ENCODE measurements around the gene WDFY4. TPM values are rescaled to one million over a fixed set of nuclear protein-coding genes. Genes with fewer than 3 reads are reported as not detected.

Gene WDFY4
- total and polyA plus RNA-seq, 2 of the 4 experiments (the other 2 are of a cell fraction) = not detected

DNA sequence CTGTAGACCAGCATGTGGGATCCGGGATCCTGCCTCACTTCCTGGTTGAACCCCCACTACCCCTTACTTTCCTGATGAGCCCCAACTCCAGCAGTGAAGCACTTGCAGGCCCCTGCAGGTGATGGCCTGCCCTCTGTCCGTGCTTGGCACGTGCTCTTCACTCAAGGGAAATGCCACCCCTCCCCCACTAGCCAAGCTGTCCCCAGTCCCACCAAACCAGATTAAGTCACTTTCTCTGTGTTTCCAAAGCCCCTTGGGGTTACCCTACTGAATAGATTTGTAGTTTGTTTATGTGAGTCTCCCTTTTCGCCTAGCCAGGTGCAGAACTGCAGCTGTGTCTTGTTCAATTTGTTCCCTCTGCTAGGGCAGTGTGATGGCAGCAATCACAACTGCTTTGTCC is 121.7 kb downstream of the WDFY4 start:
- Histone ChIP-seq H3K4me1 (ENCODE audit: control insufficient read depth, insufficient read depth, low read length) (no peaks in the 10 kb centered on the region), H4K5ac (ENCODE audit: low read depth, low read length) (no peak overlapping the region), H2BK120ac (ENCODE audit: low read depth, low read length) (no peak overlapping the region), H4K91ac (ENCODE audit: insufficient read depth, low read depth, low read length) (no peak overlapping the region), H3K23ac (ENCODE audit: low read depth, low read length) (no peak overlapping the region), H4K20me1 (ENCODE audit: insufficient read depth, low read length) (no peaks in the 10 kb centered on the region), H3K56ac (ENCODE audit: extremely low read depth, insufficient read depth, low read length) (no peak overlapping the region), H3K9me1 (ENCODE audit: insufficient read depth, low read length) (no peaks in the 10 kb centered on the region), H3K27ac (ENCODE audit: insufficient read depth, low read length) (no peak overlapping the region), H3K4me3 (ENCODE audit: insufficient read depth, low read depth, low read length) (no peak overlapping the region), H2AK9ac (replicated peaks; ENCODE audit: low read depth, low read length, poor library complexity) (no peak overlapping the region), H3K18ac (ENCODE audit: low read depth, low read length) (no peak overlapping the region), H3K9ac (ENCODE audit: low read depth, low read length) (no peak overlapping the region), H3K36me3 (ENCODE audit: control insufficient read depth, insufficient read depth, low read length) (no peaks in the 10 kb centered on the region), H3K4me2 (ENCODE audit: low read depth, low read length) (no peak overlapping the region), H2BK15ac (ENCODE audit: low read depth, low read length) (no peak overlapping the region), H2AFZ (replicated peaks; ENCODE audit: low read length, poor library complexity) (no peak overlapping the region), H2BK20ac (ENCODE audit: low read depth, low read length) (no peak overlapping the region), H3K79me1 (ENCODE audit: low read depth in 1 of 2, low read length in 2 of 2) (no peaks in the 10 kb centered on the region), H2BK5ac (ENCODE audit: low read depth, low read length, poor library complexity, severe bottlenecking) (no peak overlapping the region), H4K8ac (ENCODE audit: low read depth in 2 of 2, low read length in 2 of 2) (no peak overlapping the region), H3K4ac (ENCODE audit: low read depth, low read length) (no peak overlapping the region), H3K14ac (replicated peaks; ENCODE audit: low read depth, low read length) (no peak overlapping the region), H3K9me3 (ENCODE audit: control insufficient read depth, insufficient read depth, low read length) (no peaks in the 10 kb centered on the region), H2AK5ac (ENCODE audit: low read depth, low read length) (no peak overlapping the region), H3K27me3 (ENCODE audit: control insufficient read depth, insufficient read depth, low read length) (peaks cover 12% of the 10 kb centered on the region)
- TF ChIP-seq FOS (IDR thresholded peaks at IDR 0.05; ENCODE audit: low read depth, low read length) = no peak
- TF ChIP-seq BHLHE40 (IDR thresholded peaks at IDR 0.05; ENCODE audit: low read depth, low read length) = no peak
- TF ChIP-seq, protein P1, sequence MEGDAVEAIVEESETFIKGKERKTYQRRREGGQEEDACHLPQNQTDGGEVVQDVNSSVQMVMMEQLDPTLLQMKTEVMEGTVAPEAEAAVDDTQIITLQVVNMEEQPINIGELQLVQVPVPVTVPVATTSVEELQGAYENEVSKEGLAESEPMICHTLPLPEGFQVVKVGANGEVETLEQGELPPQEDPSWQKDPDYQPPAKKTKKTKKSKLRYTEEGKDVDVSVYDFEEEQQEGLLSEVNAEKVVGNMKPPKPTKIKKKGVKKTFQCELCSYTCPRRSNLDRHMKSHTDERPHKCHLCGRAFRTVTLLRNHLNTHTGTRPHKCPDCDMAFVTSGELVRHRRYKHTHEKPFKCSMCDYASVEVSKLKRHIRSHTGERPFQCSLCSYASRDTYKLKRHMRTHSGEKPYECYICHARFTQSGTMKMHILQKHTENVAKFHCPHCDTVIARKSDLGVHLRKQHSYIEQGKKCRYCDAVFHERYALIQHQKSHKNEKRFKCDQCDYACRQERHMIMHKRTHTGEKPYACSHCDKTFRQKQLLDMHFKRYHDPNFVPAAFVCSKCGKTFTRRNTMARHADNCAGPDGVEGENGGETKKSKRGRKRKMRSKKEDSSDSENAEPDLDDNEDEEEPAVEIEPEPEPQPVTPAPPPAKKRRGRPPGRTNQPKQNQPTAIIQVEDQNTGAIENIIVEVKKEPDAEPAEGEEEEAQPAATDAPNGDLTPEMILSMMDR (conservative IDR thresholded peaks at IDR 0.05; ENCODE audit: low read depth, low read length) = no peak
- TF ChIP-seq RAD21 (IDR thresholded peaks at IDR 0.05; ENCODE audit: low read length) = no peak
- TF ChIP-seq, protein P2, sequence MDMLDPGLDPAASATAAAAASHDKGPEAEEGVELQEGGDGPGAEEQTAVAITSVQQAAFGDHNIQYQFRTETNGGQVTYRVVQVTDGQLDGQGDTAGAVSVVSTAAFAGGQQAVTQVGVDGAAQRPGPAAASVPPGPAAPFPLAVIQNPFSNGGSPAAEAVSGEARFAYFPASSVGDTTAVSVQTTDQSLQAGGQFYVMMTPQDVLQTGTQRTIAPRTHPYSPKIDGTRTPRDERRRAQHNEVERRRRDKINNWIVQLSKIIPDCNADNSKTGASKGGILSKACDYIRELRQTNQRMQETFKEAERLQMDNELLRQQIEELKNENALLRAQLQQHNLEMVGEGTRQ (IDR thresholded peaks at IDR 0.05; ENCODE audit: low read depth, low read length) = no peak
- no peak for TF ChIP-seq POLR2A (IDR thresholded peaks at IDR 0.05; ENCODE audit: low read depth, low read length)
- TF ChIP-seq RFX5 (IDR thresholded peaks at IDR 0.05; ENCODE audit: low read depth, low read length) = no peak
- no peak for TF ChIP-seq CEBPB (IDR thresholded peaks at IDR 0.05; ENCODE audit: low read depth, low read length)
- TF ChIP-seq NFE2L2 (IDR thresholded peaks at IDR 0.05; ENCODE audit: low read depth, low read length) = no peak
- TF ChIP-seq CHD1 (IDR thresholded peaks at IDR 0.05; ENCODE audit: low read depth, low read length) = no peak
- TF ChIP-seq MXI1 (IDR thresholded peaks at IDR 0.05; ENCODE audit: borderline replicate concordance, low read depth, low read length) = no peak
- TF ChIP-seq MAZ (IDR thresholded peaks at IDR 0.05; ENCODE audit: borderline replicate concordance, low read depth, low read length) = no peak
- TF ChIP-seq, protein P3, sequence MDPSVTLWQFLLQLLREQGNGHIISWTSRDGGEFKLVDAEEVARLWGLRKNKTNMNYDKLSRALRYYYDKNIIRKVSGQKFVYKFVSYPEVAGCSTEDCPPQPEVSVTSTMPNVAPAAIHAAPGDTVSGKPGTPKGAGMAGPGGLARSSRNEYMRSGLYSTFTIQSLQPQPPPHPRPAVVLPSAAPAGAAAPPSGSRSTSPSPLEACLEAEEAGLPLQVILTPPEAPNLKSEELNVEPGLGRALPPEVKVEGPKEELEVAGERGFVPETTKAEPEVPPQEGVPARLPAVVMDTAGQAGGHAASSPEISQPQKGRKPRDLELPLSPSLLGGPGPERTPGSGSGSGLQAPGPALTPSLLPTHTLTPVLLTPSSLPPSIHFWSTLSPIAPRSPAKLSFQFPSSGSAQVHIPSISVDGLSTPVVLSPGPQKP (IDR thresholded peaks at IDR 0.05; ENCODE audit: borderline replicate concordance, low read depth, low read length) = no peak
- TF ChIP-seq SMC3 (IDR thresholded peaks at IDR 0.05; ENCODE audit: low read depth, low read length) = no peak
- TF ChIP-seq RCOR1 (IDR thresholded peaks at IDR 0.05; ENCODE audit: insufficient replicate concordance, low read length) = no peak
- dilution Hi-C loops (cut with HindIII; ENCODE audit: low sequenced_read_pairs, unreplicated experiment) (no loop called here), intact Hi-C loops (cut with micrococcal nuclease) (no loop called here), in situ Hi-C loops (cut with MboI; ENCODE audit: low sequenced_read_pairs) (no loop called here)
- DNase-seq = no peak
- POLR2A ChIA-PET (ENCODE audit: unreplicated experiment) = no interaction called here
- ATAC-seq (ENCODE audit: low read depth) = no peak
- CTCF ChIA-PET = no interaction called here
- BruUV-seq (replicated peaks) = no TSS peak
- 60% methylated on average over 1 of the region's 4 CpGs; no CpG with 5 or more reads in 1 of the 2 experiments for WGBS, 2 experiments (ENCODE audit: extremely low coverage in 2 of 2, insufficient read length in 1 of 2)

Measured in IMR-90 (cell line).